Eye (tissue), 1 donor: Measurements from ENCODE around the gene SCN11A.
A peak's percentile ranks its signal among the peaks of the same experiment; 100 is the strongest.
"Not testable (repeated sequence)": the region's sequence is repeated elsewhere in the genome, so short reads cannot be mapped to it uniquely, and the experiment has no call there.

Source experiments
- DNase-seq: peaks from one replicate; pipeline ENCODE4 v3.0.0-alpha.2; 2015

Gene SCN11A

DNA sequence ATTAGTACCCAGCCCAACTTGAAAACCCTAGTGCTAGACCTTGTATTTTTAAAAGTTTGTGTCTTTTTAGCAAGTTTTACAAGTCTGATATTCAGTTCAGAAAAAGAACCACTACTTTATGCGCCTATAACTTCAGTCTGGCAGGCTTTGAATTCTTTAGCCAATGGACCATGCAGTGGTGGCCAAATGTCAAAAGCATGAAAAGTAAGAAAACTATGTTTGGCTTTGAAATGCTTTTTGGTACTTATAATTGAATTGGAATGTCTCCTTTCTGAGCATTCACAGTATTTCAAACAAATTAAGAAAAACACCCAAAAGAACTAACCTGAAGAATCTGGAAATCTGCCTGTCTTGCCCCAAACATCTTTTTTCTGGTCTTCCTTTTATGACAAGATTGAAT, 12.9 kb upstream of the SCN11A start:
- no peak for DNase-seq

DNA sequence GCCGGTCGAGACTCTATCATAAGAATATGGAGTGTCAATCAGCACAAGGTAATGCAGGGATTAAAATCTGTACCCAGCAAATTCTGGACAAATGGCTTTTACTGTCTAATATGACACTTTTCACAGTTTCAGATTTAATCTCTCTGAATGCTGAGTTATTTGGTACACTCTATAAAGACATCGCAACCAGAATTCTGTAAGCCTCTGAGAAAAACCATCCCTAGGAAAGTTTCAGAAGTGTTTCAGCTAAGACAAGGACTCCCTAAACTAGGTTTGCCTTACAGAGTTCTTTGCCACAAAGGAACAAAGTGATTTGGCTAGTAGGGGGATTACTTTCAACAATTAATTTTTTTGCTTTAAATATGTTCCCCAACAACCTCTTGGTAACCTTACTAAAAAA, 11.4 kb upstream of the SCN11A start:
- DNase-seq = no peak

GRCh38 chr3:39062180-39062579, 10.4 kb upstream of the SCN11A start:
- DNase-seq = no peak

GRCh38 chr3:39061228-39061627, 9.5 kb upstream of the SCN11A start:
- not testable (repeated sequence) for DNase-seq

- DNase-seq = no peak
Observed at GRCh38 chr3:39056151-39056550, 4.4 kb upstream of the SCN11A start.

DNA sequence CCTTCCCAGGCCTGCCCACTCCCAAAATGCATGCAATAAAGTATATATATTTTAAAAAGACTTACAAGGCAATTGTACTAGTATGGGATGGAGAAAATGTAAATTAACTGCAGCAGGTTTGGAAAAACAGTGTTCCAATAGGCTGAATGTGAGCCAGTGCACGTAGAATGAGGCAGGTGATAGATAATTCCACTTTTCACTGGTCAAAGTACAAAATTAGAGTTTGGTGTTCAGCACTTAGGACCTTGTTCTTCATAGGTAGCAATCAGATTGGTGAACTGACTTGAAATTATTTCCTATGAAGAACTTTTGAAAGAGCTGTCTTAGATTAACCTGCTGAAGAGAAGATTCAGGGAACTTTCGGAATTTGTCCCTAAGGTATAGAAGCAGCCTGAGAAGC, 2.0 kb upstream of the SCN11A start:
- DNase-seq = no peak

- DNase-seq = no peak
Observed at GRCh38 chr3:39052583-39052982, 839 bp upstream of the SCN11A start.

DNA sequence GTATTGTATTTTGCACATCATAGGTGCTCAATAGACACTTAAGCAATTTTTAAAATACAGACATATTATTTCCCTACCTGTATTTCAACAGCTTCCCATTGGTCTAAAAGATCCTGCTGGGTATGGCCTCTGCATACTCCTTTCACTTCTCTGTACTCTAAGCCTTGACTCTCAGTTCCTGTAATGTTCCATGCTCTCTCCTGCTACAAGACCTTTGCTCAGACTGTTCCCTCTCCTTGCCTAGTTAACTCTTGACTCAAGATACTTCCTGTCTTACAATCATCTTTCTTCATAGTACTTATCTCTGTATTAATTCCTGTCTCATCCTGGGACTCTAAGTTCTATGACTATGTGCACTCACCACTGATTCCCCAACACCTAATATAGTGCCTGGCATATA, 1.7 kb downstream of the SCN11A start:
- DNase-seq = no peak

DNA sequence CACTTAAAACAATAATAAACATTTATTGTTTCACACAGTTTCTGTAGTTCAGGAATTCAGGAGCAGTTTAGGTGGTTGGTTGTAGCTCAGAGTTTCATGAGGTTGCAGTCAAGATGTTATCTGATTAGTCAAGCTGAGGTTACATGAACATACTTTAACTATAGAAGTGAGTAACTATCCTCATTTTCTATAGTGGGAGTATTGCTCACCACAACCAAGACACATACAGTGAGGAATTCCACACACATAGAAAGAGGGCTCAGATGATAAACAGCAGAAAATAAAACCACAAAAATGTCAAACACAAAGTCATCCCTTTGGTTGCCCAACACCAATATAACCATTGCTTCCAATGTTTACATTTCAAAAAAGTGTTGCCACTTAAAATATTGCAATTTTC, 13.6 kb downstream of the SCN11A start:
- DNase-seq = no peak

DNA sequence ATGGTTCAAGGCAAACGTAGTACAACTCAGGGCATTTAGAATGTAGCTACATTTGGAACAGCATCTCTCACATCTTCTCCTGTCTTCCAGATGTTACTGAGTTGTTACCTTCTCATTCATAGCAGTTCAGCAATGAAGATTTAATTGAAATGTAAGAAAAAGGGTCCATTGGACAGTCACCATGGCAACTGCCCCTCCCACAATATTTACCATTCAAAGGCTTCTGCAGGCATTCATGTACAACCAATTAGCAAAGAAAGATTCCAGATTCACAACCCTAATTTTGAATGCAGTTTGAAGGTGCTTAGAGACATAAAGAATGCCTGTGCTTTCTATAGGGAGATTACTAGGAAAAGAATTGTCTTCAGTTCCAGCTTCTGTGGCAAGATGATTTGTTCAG, 22.2 kb downstream of the SCN11A start:
- peak; percentile 10 for DNase-seq

DNA sequence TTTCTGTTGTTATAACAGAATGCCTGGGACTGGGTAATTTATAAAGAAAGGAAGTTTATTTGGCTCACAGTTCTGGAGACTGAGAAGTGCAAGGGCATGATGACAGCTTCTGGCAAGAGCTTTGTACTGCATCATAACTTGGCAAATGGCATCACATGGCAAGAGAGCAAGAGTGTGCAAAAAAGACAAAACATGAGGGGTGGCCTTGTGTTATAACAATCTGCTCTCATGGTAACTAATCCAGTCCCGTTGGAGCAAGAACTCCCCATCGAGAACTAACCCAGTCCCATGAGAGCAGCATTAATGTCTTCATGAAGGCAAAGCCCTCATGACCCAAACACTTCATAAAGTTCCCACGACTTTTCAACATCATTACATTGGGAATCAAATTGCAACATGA, 23.2 kb downstream of the SCN11A start:
- no peak for DNase-seq

GRCh38 chr3:39025222-39025970, 26.3 kb downstream of the SCN11A start:
- DNase-seq = no peak

DNA sequence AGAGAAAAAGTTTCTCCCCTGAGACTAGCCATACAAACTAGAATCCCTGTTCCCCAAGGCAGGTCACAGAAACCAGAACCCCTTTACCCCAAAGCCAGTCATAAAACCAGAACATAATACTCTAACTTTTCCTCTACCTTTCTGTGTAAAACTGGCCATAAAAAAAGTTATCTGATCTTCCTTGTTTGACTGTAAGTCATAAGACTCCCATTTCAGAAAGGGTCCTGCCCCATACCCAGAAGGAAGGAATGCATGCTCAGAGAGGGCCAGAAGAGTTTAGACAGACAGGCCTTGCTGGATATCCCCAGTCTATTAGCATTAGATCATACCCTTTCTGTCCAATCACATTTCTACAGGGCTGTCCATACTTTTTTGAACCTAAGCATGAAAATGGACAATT, 27.2 kb downstream of the SCN11A start:
- DNase-seq = no peak

GRCh38 chr3:39022286-39022630, 29.5 kb downstream of the SCN11A start:
- DNase-seq = no peak

DNA sequence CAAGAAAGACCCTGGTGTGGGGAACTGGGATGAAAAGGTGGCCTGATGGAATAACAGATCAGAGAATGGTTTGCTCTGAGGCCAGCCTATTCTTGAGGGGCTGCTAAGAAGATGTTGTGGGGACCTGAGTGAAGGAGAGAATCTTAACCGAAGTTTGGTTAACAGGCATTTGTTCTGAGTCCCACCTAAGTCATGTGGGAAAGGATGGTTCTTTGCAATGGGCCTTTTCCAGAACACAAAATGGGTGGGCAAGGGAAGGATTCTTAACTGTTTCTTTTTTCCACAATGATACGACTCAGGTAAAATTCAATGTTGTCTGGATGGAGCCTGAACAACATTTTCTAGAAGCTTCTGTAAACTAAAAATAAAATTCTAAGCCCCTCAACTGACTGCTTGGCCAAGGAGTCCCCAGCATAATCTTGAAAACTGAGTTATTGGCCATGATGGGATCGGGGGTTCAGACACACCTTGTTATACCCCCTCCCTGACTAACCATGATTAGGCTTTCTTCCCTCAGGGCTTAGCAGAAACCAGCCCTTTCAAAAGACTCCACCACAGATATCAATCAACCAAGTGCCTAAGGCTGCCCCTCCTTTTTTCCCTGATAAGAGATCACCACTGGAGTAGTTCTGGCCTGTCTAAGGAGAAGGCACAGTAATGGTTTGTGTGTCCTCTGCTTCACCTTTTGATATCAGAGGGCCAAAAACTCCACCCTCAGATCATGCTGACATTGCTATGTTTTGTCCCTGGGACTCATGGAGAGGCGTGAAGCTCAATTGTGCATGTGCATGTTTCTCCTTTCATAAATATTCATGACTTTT, 30.1 kb downstream of the SCN11A start:
- no peak for DNase-seq

DNA sequence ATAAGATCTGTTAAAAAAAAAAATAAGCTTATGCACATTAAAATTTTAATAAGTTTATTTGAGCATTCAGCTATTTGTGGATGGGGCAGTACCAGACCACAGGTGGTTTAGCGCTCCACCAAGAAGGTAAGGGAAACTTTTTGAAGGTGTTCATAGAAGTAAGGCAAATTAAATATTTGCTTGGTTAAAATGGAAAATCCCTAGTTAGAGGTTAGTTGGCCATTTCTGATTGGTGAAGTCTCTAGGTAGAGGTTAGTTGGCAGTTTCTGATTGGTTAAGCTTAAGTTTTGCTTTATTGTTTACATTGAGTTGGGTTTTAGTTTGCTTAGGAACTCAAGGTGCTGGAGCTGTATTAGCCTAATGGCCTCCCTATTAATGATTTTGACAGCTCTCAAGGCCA, 30.7 kb downstream of the SCN11A start:
- DNase-seq = no peak

DNA sequence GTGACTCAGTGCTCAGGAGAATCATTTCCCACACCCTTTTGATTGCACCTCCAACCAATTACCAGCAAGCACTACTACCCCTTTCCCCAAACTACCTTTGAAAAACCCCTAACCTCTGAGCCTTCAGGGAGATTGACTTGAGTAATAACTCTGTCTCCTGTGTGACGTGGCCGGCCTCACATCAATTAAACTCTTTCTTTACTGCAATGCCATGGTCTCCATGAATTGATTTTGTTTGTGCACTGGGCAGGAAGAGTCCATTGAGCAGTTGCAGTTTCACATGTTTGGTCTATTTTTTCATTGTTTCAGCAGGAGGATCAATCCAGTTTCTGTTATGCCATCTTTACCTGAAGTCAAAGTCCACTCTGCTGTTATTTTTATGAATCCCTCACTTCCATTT, 32.4 kb downstream of the SCN11A start:
- DNase-seq = no peak

DNA sequence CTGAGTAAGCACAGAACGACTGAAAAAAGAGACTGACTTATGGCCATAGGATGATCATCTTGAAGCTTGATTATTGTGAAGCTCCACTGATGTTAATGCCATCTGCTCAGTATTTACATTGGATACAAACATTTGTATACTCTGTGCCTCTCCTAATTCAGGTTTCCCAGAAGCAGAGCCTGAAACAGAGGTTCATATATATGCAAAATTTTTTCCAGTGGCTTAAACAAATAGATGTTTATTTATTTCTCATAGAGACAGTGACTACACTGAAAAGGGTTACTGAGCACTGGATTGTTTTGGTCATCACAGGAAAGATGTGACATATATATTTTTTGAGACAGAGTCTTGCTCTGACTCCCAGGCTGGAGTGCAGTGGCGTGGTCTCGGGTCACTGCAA, 36.3 kb downstream of the SCN11A start:
- DNase-seq = no peak

- DNase-seq = no peak
Observed at GRCh38 chr3:39013921-39014509, 37.7 kb downstream of the SCN11A start.

DNA sequence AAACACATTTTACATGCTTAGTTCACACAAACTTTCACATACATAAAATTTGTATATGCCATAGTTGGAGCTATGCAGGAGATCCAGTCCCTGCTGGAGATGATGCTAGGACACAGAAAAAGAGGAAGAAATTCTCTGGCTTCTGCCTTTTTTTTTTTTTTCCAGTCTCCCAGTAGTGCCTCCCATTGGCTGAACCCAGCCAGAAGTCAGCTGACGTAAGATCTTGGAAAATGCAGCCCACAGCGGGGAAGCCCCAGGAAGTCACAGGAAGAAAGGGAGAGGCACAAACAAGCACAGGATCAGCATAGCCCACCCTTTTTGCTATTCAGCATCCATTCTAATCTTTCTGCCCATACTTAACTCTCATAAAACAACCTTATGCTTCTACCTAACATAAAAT, 38.5 kb downstream of the SCN11A start:
- no peak for DNase-seq

GRCh38 chr3:39011191-39011736, 40.5 kb downstream of the SCN11A start:
- no peak for DNase-seq

DNA sequence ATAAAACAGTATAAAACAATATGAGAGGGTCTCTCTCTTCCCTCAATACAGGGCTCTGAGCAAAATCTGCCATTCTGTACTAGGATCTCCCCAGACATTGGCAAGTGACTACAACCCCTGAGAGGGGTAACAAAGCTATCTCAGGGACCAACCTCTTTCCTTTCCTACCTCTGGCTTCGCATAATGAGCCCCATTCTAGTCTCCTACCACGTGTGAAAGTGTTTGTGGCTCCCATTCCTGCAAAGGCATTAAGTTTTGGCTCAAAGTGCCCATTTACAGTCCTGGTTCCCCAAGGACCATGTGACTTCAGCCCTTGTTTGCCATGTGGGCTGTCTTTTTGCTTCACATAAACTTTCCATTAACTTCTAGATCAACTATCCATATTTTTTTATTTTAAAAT, 46.4 kb downstream of the SCN11A start:
- DNase-seq = no peak
